Stimulated activated CD8-positive, alpha-beta memory T cell treated with anti-CD3 and anti-CD28 coated beads, Interleukin-12 subunit alpha, Interleukin-12 subunit beta, amount 100 ng/mL, for 4 hours (primary cell): ENCODE data around the gene ATIC.

Source experiments
- DNase-seq: peaks from one replicate; pipeline ENCODE4 v3.0.0-alpha.2; 2020; ENCODE audit warnings: low read depth

The ATIC gene

DNA sequence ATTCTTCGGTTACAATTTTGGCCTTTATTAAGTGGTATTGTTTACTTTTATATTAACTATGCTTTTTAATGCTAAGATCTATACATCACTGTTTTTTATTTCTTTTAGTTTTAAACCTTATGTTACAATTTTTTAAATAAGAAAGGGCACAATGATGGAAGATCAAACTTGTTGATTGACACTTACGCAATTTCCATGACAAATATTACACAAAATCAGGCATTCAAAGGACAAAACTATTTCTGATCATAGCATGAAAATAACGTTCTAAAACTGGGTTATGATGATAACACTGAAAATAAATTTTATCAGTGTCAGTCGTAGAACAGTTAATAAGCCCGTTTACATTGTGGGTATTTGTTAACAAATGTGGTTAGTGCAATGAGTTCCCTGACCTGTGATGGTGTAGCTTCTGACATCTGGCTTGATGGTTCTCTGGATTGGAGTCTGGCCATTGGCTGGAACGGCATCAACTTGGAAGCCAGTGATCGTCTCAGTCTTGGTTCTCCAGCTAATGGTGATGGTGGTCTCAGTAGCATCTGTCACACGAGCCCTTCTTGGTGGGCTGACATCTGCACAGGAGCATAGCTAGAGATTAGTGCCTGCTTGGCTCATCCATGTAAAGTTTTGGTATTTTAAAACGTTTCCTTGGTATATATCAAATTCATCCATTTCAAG, 64.4 kb downstream of the ATIC start:
- DNase-seq = no peak

- no peak for DNase-seq
Observed at GRCh38 chr2:215377283-215377682, 65.4 kb downstream of the ATIC start.

GRCh38 chr2:215378045-215378444, 66.2 kb downstream of the ATIC start:
- DNase-seq = no peak

- DNase-seq = no peak
Observed at GRCh38 chr2:215379039-215379438, 67.2 kb downstream of the ATIC start.

- DNase-seq = no peak
Observed at GRCh38 chr2:215379948-215380347, 68.1 kb downstream of the ATIC start.

- no peak for DNase-seq
Observed at GRCh38 chr2:215380699-215381098, 68.8 kb downstream of the ATIC start.

- DNase-seq = no peak
Observed at GRCh38 chr2:215382011-215382410, 70.2 kb downstream of the ATIC start.

GRCh38 chr2:215382480-215382879, 70.6 kb downstream of the ATIC start:
- DNase-seq = no peak

- no peak for DNase-seq
Observed at GRCh38 chr2:215383652-215384279, 71.9 kb downstream of the ATIC start.

DNA sequence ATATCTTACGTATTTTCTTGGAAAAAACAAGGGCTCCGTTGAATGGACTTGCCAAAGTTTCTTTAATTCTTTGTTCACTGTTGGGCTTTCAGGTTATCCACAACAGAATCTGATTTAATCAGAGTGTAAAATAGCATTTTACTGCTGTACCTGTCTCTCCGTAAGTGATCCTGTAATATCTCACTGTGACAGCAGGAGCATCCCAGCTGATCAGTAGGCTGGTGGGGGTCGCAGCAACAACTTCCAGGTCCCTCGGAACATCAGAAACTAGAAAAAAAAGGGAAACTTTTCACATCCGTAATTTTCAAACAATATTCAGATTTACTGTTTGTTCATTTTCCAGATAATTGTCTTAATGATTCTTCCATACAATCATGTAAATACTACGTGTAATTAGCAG, 72.9 kb downstream of the ATIC start:
- no peak for DNase-seq

DNA sequence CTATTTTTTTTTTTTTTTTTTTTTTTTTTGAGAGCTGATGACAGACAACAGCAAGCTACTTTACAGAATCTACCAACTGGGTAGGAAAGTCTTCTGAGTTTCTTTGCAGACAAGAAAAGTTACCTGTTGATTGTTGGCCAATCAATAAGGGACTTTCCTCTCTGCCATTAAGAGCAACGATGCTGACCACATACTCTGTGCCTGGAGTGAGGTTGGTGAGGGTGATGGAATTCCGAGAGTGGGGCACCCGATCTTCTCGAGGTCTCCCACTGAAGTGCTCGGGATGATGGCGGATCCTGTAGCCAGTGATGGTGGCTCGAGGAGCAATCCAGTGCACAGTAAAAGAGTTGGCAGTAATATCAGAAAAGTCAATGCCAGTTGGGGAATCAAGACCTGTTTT, 74.7 kb downstream of the ATIC start:
- no peak for DNase-seq

DNA sequence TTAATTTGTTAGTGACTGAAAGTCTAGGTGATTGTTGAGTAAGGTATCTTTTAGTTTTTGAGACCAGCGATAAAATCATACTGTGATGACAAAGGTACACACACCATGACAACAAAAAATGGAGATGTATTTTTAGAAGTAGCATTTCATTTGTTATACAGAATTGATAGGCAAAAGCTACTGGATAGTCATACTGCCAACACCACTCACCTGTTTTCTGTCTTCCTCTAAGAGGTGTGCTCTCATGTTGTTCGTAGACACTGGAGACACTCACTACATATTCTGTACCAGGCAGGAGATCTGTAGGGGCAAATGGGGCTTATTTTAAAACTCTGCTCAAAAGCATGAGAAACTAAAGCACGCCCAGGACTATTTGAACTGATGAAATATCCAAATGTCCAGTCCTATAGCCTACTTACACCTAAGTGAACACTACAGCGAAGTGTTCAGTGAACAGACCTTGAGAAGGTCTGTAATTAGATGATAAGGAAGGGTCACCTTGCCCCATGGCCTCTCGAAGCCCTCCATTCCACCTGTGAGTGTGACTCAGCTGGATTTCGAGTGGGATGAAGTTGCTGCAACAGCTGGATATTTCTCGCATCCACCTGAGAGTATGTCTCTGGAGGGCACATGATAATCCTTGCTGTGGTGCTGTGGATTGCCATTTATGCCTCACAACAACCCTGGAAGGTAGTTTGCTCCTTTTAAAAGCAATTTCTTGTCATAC, 76.3 kb downstream of the ATIC start:
- no peak for DNase-seq

GRCh38 chr2:215390550-215390913, 78.7 kb downstream of the ATIC start:
- no peak for DNase-seq

DNA sequence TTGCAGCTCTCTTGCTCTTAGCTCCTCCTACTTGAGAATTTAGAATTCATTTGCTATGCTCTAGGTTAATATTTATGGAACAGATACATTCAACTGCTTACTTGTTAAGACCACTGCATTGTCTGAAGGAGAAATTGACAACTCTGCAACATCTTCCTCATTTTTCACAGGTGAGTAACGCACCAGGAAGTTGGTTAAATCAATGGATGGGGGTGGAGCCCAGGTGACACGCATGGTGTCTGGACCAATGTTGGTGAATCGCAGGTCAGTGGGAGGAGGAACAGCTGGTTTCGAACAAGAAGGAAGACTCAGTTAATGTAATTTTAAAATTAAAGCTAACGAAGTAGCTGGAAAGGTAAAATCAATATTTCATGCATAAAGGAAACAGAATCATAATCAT, 79.7 kb downstream of the ATIC start:
- no peak for DNase-seq

DNA sequence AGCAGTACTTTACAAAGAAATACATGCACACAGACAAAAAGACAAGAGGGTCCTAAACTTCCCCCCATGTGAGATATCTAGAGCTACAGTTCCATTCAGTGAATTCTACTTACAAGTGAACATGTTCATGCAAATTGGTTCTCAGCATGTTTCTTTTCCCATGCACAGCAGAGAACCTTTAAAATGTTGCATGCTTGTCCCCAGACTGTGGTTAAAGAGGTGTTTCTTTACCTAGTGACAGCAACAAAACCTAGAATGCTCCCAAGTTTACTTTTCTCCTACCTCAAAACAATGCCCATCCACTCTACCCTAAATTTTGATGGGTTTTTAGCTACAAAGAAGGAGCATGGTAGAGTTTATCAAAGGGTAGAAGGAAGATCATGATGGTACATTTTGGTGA, 80.3 kb downstream of the ATIC start:
- no peak for DNase-seq

DNA sequence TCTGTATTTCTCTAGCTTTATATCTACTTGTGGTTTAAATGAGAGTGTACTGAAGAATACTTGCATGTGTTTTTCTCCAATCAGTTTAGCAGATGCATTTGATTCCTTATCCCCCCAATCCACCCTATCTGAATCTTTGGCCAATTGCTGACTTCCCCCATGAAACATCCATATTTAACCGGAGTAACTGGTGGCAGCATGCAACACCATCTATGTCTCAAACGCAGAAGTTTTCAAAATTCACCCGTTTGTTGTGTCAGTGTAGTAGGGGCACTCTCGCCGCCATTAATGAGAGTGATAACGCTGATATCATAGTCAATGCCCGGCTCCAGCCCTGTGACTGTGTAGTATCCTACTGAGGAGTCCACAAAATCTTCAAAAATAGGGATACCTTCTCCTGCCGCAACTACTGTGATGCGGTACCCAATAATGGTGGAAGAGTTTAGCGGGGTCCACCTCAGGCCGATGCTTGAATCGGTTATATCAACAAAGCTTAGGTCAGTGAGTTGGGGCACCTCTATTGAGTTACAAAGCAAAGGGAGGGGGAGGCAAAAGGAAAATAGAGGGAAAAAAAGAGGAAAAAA, 80.9 kb downstream of the ATIC start:
- DNase-seq = no peak

- DNase-seq = no peak
Observed at GRCh38 chr2:215394102-215394805, 82.4 kb downstream of the ATIC start.

- no peak for DNase-seq
Observed at GRCh38 chr2:215395687-215396460, 84.0 kb downstream of the ATIC start.

DNA sequence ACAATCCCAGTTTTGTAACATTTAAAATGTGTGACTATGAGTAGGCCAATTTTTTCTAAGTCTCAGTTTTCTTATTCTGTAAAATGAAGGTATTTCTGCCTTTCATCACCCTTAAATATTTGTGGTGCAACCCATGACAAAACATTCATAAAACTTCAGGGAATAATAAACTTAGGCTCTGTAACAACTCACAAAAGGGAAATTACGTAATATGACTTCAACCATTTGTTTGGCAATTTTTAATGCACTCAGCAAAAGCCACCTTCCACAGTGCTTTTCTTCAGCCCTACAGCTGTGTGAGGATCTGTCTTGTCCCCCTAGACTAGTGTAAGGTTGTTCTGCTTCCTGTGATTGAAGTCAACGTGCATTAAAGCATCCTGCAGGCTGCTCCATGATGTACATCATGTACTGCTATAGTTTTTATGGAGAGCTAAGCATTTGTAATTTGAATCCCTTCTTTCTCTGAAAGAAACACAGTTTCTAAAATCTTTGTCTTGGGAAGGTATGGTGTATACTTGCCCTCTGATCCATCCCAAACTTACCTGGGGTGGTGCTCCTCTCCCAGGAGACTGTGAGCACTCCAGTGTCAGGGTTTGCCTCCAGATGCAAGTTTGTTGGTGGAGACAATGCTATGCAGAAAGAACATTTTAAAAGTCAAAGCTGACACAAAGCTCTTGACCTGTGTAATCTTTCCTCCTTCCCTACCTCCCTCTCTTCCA, 84.9 kb downstream of the ATIC start:
- no peak for DNase-seq

GRCh38 chr2:215397632-215398341, 85.9 kb downstream of the ATIC start:
- DNase-seq = no peak
